ENCODE data around the gene LPAR4.

Gene LPAR4

GRCh38 chrX:78747489-78747888, at the start of gene LPAR4:
LPAR4 (plus strand) TSS chrX:78747720; CDS start chrX:78754870, 7,150 bp downstream.
- no peak within 1 kb of the TSS for H3K27ac Mint-ChIP-seq
- no peaks in the 10 kb centered on the region for H3K9me3 Mint-ChIP-seq
- DNase-seq (ENCODE audit: low spot score) = no peak
- no peak within 1 kb of the TSS for H3K4me3 Mint-ChIP-seq
- H3K36me3 Mint-ChIP-seq (ENCODE audit: low read depth) = no peaks in the 10 kb centered on the region
- H3K27me3 Mint-ChIP-seq (ENCODE audit: low read depth) = no peaks in the 10 kb centered on the region
- H3K4me1 Mint-ChIP-seq (ENCODE audit: low read depth) = no peaks in the 10 kb centered on the region

GRCh38 chrX:78706071-78706470, 41.4 kb upstream of the LPAR4 start:
- no peak for DNase-seq (ENCODE audit: low spot score)
- no peaks in the 10 kb centered on the region for H3K9me3 Mint-ChIP-seq
- H3K36me3 Mint-ChIP-seq (ENCODE audit: low read depth) = no peaks in the 10 kb centered on the region
- no peak overlapping the region for H3K4me3 Mint-ChIP-seq
- H3K27ac Mint-ChIP-seq = no peak overlapping the region
- peaks cover 3% of the 10 kb centered on the region for H3K4me1 Mint-ChIP-seq (ENCODE audit: low read depth)
- H3K27me3 Mint-ChIP-seq (ENCODE audit: low read depth) = no peaks in the 10 kb centered on the region

GRCh38 chrX:78708262-78708661, 39.3 kb upstream of the LPAR4 start:
- Mint-ChIP-seq H3K4me1 (ENCODE audit: low read depth) (peaks cover 5% of the 10 kb centered on the region), H3K9me3 (no peaks in the 10 kb centered on the region), H3K4me3 (no peak overlapping the region), H3K27me3 (ENCODE audit: low read depth) (no peaks in the 10 kb centered on the region), H3K27ac (no peak overlapping the region), H3K36me3 (ENCODE audit: low read depth) (no peaks in the 10 kb centered on the region)
- DNase-seq (ENCODE audit: low spot score) = no peak

- H3K27ac Mint-ChIP-seq = no peak overlapping the region
- no peaks in the 10 kb centered on the region for H3K27me3 Mint-ChIP-seq (ENCODE audit: low read depth)
- H3K4me3 Mint-ChIP-seq = no peak overlapping the region
- H3K9me3 Mint-ChIP-seq = peaks cover 5% of the 10 kb centered on the region
- H3K36me3 Mint-ChIP-seq (ENCODE audit: low read depth) = no peaks in the 10 kb centered on the region
- peaks cover 5% of the 10 kb centered on the region for H3K4me1 Mint-ChIP-seq (ENCODE audit: low read depth)
- no peak for DNase-seq (ENCODE audit: low spot score)
Measured at GRCh38 chrX:78708816-78709215, 38.7 kb upstream of the LPAR4 start.

GRCh38 chrX:78710171-78710570, 37.3 kb upstream of the LPAR4 start:
- Mint-ChIP-seq H3K27ac (no peak overlapping the region), H3K27me3 (ENCODE audit: low read depth) (no peaks in the 10 kb centered on the region), H3K36me3 (ENCODE audit: low read depth) (no peaks in the 10 kb centered on the region), H3K4me3 (no peak overlapping the region), H3K9me3 (peaks cover 9% of the 10 kb centered on the region), H3K4me1 (ENCODE audit: low read depth) (peaks cover 10% of the 10 kb centered on the region)
- DNase-seq (ENCODE audit: low spot score) = no peak

GRCh38 chrX:78712336-78712735, 35.2 kb upstream of the LPAR4 start:
- H3K9me3 Mint-ChIP-seq = peaks cover 16% of the 10 kb centered on the region
- no peaks in the 10 kb centered on the region for H3K27me3 Mint-ChIP-seq (ENCODE audit: low read depth)
- no peak for DNase-seq (ENCODE audit: low spot score)
- H3K4me3 Mint-ChIP-seq = no peak overlapping the region
- H3K36me3 Mint-ChIP-seq (ENCODE audit: low read depth) = no peaks in the 10 kb centered on the region
- H3K4me1 Mint-ChIP-seq (ENCODE audit: low read depth) = peaks cover 10% of the 10 kb centered on the region
- no peak overlapping the region for H3K27ac Mint-ChIP-seq

GRCh38 chrX:78725287-78725686, 22.2 kb upstream of the LPAR4 start:
- H3K9me3 Mint-ChIP-seq = peaks cover 8% of the 10 kb centered on the region
- H3K27ac Mint-ChIP-seq = no peak overlapping the region
- no peaks in the 10 kb centered on the region for H3K4me1 Mint-ChIP-seq (ENCODE audit: low read depth)
- no peak for DNase-seq (ENCODE audit: low spot score)
- no peaks in the 10 kb centered on the region for H3K27me3 Mint-ChIP-seq (ENCODE audit: low read depth)
- no peaks in the 10 kb centered on the region for H3K36me3 Mint-ChIP-seq (ENCODE audit: low read depth)
- no peak overlapping the region for H3K4me3 Mint-ChIP-seq

- Mint-ChIP-seq H3K27ac (no peak overlapping the region), H3K4me1 (ENCODE audit: low read depth) (no peaks in the 10 kb centered on the region), H3K27me3 (ENCODE audit: low read depth) (no peaks in the 10 kb centered on the region), H3K36me3 (ENCODE audit: low read depth) (no peaks in the 10 kb centered on the region), H3K9me3 (no peaks in the 10 kb centered on the region), H3K4me3 (no peak overlapping the region)
- DNase-seq (ENCODE audit: low spot score) = no peak
Measured at GRCh38 chrX:78746496-78746895, 1.0 kb upstream of the LPAR4 start.

GRCh38 chrX:78747971-78748370, 451 bp downstream of the LPAR4 start:
- DNase-seq (ENCODE audit: low spot score) = no peak
- no peaks in the 10 kb centered on the region for H3K9me3 Mint-ChIP-seq

GRCh38 chrX:78748846-78749245, 1.3 kb downstream of the LPAR4 start:
- Mint-ChIP-seq H3K9me3 (no peaks in the 10 kb centered on the region), H3K27me3 (ENCODE audit: low read depth) (no peaks in the 10 kb centered on the region), H3K36me3 (ENCODE audit: low read depth) (no peaks in the 10 kb centered on the region), H3K4me1 (ENCODE audit: low read depth) (no peaks in the 10 kb centered on the region), H3K4me3 (no peak overlapping the region), H3K27ac (no peak overlapping the region)
- DNase-seq (ENCODE audit: low spot score) = no peak

More at GRCh38 chrX:78747971-78748370, 451 bp downstream of the LPAR4 start:
- Mint-ChIP-seq H3K36me3 (ENCODE audit: low read depth) (no peaks in the 10 kb centered on the region), H3K27ac (no peak overlapping the region), H3K27me3 (ENCODE audit: low read depth) (no peaks in the 10 kb centered on the region), H3K4me3 (no peak overlapping the region), H3K4me1 (ENCODE audit: low read depth) (no peaks in the 10 kb centered on the region)

GRCh38 chrX:78753571-78753970, 6.1 kb downstream of the LPAR4 start:
- H3K4me1 Mint-ChIP-seq (ENCODE audit: low read depth) = no peaks in the 10 kb centered on the region
- no peak overlapping the region for H3K27ac Mint-ChIP-seq
- no peak overlapping the region for H3K4me3 Mint-ChIP-seq
- H3K9me3 Mint-ChIP-seq = no peaks in the 10 kb centered on the region
- no peak for DNase-seq (ENCODE audit: low spot score)
- H3K36me3 Mint-ChIP-seq (ENCODE audit: low read depth) = no peaks in the 10 kb centered on the region
- no peaks in the 10 kb centered on the region for H3K27me3 Mint-ChIP-seq (ENCODE audit: low read depth)

GRCh38 chrX:78754917-78755316, 7.4 kb downstream of the LPAR4 start:
- H3K27me3 Mint-ChIP-seq (ENCODE audit: low read depth) = no peaks in the 10 kb centered on the region
- H3K9me3 Mint-ChIP-seq = no peaks in the 10 kb centered on the region
- H3K27ac Mint-ChIP-seq = no peak overlapping the region
- H3K4me3 Mint-ChIP-seq = no peak overlapping the region
- no peaks in the 10 kb centered on the region for H3K4me1 Mint-ChIP-seq (ENCODE audit: low read depth)
- no peaks in the 10 kb centered on the region for H3K36me3 Mint-ChIP-seq (ENCODE audit: low read depth)
- no peak for DNase-seq (ENCODE audit: low spot score)

GRCh38 chrX:78759081-78759480, 11.6 kb downstream of the LPAR4 start:
- H3K9me3 Mint-ChIP-seq = no peaks in the 10 kb centered on the region
- peaks cover 4% of the 10 kb centered on the region for H3K4me1 Mint-ChIP-seq (ENCODE audit: low read depth)
- H3K27ac Mint-ChIP-seq = no peak overlapping the region
- H3K27me3 Mint-ChIP-seq (ENCODE audit: low read depth) = no peaks in the 10 kb centered on the region
- no peak for DNase-seq (ENCODE audit: low spot score)
- no peaks in the 10 kb centered on the region for H3K36me3 Mint-ChIP-seq (ENCODE audit: low read depth)
- no peak overlapping the region for H3K4me3 Mint-ChIP-seq

GRCh38 chrX:78769101-78769755, 21.7 kb downstream of the LPAR4 start:
- Mint-ChIP-seq H3K4me3 (no peak overlapping the region), H3K4me1 (ENCODE audit: low read depth) (peaks cover 3% of the 10 kb centered on the region), H3K36me3 (ENCODE audit: low read depth) (no peaks in the 10 kb centered on the region), H3K27me3 (ENCODE audit: low read depth) (no peaks in the 10 kb centered on the region), H3K27ac (no peak overlapping the region), H3K9me3 (no peaks in the 10 kb centered on the region)
- DNase-seq (ENCODE audit: low spot score) = no peak

GRCh38 chrX:78769946-78770345, 22.4 kb downstream of the LPAR4 start:
- DNase-seq (ENCODE audit: low spot score) = no peak
- H3K4me3 Mint-ChIP-seq = no peak overlapping the region
- H3K36me3 Mint-ChIP-seq (ENCODE audit: low read depth) = no peaks in the 10 kb centered on the region
- no peak overlapping the region for H3K27ac Mint-ChIP-seq
- no peaks in the 10 kb centered on the region for H3K9me3 Mint-ChIP-seq
- H3K4me1 Mint-ChIP-seq (ENCODE audit: low read depth) = no peaks in the 10 kb centered on the region
- no peaks in the 10 kb centered on the region for H3K27me3 Mint-ChIP-seq (ENCODE audit: low read depth)

Measured in T-helper 2 cell treated with Interferon-gamma antibody and Interleukin-4, amounts not matched to agents 5 μg/mL and 100 μg/mL, for 36 hours (primary cell).